Endometrial microvascular endothelial cells (primary cell): ENCODE results near the gene CYGB. TPM values are rescaled to one million over a fixed set of nuclear protein-coding genes. Genes with fewer than 3 reads are reported as not detected.

Experiments
- in situ Hi-C: cut with HindIII; loops from 2 replicates; pipeline ENCODE4 v1.10.0; 2017; ENCODE audit warnings: low sequenced_read_pairs, low pct_unique_long_range_greater_than_20kb; ENCODE audit errors: inconsistent ontology term
- total RNA-seq: library from RNA; depleted of rRNA; stranded (reverse); fragments of >200 nt; gene quantifications from one replicate; pipeline ENCODE4 v1.2.3, GENCODE V29; 2015; ENCODE audit errors: inconsistent ontology term

The CYGB gene
- total RNA-seq, 1 donor from 2014 or later, result 0.37 TPM

DNA sequence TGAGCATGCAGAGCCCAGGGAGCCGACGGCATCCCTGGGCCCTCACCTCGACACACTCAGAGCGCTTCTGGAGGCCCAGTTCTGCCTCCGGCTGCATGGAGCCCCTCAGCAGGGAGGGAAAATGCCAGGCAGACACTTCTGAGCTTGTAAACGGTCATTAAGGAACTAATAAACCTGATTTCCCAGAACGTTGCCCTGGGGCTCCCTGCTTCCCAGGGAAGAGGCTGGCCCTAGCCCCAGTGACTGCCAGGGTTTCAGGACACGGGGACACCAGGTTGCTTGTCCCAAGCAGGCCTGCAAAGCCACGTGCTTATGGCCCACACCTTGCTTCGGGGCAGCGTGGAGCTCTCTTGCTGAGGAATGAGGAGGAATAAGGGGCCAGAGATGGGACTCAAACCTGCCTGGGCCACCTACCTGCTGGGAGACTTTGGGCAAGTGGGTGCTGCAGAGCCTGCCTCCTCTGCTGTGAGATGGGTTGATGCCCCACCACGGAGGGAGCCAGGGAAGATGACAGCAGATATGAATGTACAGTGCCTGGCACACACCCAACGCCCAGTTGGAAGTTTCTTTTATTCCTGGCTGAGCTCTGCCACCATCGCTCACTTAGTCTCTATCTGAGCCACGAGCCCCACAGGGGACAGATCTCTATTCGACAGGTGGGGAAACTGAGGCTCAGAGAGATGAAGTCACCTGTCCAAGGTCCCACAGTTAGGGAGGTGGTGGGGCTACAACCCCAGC, 41.7 kb downstream of the CYGB start:
- in situ Hi-C loops, result no loop called here

DNA sequence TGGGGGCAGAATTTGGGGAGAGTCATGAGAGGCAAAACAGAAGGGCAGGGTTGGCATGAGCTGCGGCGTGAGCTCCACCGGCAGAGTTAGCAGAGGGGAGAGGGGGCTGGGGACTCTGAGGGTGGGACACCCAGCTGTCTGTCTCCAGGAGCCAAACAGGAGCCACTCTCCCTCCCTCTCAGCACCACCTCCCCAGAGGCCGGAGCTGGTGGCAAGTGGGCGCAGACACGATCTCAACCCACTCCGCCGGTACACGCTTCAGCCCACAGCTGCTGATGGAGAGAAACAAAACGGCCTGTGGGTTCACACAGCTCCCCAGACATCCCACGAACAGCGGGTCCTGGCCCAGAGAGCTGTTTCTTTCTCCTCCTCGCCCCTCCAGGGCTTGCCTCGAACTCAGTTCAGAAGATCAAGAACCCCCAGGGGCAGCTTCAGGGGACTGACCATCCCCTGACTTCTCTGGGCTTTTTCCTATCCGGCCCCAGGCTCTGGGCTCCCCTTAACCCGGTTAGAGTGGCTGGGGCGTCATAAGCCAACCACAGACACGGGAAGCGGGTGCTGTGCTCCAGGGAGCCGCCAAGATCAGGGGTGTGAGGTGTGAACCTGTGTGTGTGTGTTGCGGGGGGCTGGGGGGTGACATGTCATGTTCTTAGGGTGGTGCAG, 43.9 kb downstream of the CYGB start:
- in situ Hi-C loops, result no loop called here

DNA sequence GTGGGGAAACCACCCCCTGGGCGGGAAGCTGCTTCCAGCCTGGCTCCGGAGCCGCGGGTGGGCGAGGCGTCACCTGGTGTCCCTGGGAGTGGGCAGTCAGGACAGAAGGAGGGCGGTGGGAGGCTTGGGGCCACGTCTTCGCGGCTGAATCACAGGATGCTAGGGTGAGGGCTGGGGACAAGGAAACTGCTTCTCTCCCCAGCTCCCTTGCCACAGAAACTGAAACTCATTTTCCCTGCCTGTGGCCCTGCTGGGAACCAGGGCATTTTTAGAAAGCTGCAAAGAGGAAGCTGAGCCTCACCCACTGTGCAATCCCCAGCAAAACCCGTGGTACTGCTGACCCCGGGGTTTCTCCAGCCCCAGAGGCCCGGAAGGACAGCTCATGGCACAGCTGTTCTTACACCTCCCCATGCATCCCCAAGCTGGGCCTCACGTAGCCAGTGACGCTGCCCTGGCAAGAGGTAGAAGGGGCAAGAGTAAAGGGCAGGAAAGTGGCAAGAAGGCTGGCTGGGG, 44.5 kb downstream of the CYGB start:
- in situ Hi-C loops, result no loop called here

DNA sequence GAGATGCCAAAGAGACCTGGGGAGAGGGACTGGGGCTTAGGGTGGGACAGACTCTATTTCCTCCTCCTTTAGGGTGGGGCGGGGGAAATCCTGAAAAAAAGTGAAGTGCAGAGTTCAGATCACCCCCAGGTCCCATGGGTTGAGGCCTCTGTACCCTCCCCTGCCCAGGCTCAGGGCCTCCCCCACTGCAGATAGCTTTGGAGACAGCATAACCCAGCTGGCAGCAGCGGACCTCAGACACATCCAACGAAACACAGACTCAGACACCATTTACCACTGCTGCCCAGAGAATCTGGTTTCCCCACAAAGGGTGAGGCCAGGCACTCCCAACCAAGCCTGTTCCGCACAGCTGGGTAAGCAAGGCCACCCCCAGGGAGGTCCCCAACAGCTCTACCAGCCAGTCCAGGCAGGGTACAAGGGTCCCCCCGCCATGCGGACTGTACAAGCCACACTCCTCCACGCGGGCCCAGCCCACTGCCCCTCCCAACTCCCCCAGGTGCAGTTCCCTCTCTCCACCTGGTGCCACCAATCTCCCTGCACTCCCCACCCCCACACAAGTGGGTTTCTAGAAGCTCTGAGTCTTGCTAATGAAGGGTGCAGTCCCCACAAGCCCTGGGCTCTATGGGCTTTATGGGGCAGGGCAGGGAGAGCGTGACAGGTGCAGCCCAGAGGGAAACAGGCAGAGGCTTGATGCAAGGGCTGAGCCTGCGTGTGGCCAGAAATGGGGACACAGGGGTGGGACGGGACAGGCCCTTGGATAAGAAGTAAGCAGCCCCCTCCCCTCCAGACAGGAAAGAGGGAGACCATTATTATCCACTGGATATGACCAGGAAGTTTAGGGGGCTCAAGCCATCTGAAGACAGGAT, 45.2 kb downstream of the CYGB start:
- in situ Hi-C loops, result no loop called here

DNA sequence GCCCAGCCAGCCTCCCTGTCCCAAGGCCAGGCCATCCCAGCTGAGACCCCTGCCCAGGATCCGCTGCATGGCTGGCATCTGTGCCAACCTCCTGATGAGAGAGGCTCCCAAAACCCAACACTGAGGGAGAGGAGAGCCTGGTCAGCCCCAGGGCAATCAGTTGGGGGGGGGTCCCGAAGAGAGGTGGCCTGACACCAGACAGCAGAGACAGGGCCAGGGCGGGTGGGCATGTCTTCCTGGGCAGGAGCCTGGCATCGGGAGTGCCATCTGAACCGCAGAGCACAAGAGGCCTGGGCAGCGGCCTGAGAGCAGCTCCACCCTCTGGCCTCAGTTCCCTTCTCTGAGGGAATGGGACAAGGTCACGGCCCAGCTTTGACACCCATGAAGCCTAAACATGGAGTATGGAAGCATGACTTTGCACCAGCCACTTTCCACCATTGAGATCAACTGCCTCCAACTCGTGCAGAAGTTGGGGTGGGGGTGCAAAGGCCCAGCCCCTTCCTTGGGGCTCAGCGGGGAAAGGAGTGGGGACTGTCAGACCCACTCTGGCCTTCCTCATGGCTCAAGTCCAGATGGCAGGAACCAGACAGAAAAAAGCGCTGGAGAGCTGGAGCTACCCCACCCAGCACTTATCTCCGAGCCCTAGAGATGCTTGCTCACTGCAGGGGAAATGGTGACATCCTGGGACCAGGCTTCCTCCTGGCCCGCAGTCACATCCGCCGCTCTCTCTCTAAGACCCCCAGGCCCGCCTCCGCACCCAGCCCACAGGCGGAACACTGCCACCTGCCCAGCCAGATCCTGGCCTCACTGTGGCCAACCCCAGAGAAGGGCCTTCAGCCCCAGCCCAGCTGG, 46.0 kb downstream of the CYGB start:
- in situ Hi-C loops, result no loop called here

DNA sequence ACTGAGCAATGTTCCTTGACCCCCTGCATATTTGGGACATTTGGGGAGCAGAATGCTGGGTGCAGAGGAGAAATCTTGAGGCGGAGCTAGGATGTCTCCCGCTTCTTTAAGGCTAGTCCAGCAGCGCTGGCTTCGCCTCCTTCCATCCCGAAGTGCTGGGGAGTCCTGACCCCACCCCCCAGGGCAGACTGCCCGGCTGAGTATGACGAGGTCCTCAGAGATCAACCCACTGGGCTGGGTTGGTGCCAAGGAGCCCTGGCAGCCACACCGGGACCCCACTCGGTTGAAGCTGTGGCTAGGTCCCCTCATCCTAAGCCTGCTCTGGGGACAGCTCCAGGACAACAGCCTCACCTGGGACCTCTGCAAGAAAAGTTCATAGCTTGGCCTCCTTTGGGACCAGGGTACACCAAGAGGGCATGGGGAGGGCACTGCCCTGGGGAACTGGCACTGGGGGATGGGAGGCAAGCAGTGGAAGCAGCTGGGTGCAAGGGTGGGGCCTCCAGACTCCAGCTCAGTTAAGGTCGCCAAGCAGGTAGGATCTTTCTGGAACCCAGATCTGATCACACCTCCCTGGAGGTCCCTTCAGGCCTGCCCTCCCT, 47.3 kb downstream of the CYGB start:
- in situ Hi-C loops, result no loop called here

DNA sequence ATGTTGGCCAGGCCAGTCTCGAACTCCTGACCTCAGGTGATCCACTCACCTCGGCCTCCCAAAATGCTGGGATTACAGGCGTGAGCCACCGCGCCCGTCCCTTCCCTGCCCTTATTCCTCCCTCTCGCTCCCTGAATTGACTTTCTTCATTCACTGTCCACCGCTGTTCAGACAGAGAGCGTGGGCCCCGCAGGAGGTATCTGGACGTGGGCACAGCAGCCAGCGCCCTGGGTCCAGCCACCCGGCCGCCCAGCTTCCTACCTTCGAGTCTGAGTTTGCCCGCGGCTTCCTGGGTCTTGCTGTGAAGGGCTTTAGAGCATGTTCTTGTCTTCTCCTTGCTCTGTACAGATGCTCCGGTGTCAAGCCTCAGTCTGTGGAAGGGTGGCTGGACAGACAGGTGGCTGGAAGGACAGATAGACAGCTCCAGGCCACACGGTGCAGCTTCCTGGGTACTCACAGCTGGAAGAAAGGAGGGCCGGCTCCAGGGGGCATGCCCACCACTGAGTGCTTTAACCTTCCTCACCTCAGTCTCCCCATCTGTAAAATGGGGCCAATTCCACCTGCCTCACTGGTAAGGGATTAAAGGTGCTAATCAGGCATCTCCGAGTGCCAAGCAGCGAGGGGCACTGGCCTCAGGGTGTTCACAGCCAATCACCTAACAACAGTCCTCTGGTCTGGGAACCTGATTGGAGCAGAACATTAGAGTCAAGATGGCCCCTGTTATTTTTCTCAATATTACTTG, 49.9 kb downstream of the CYGB start:
- in situ Hi-C loops, result no loop called here

DNA sequence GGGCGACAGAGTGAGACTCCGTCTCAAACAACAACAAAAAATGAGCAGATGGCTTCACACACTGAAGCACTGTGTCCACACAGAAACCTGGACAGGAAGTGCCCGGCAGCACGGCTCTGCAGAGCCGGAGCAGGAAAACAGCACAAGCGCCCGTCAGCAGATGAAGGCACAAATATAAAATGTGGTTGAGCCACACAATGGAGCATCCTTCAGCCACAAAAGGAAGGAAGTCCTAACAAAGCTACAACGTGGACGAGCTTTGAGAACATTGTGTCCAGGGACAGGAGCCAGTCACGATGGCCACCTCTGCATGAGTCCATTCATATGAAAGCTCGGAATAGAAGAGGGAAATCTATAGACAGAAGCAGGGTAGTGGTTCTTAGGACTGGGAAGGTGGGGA, 51.9 kb downstream of the CYGB start:
- in situ Hi-C loops, result no loop called here

DNA sequence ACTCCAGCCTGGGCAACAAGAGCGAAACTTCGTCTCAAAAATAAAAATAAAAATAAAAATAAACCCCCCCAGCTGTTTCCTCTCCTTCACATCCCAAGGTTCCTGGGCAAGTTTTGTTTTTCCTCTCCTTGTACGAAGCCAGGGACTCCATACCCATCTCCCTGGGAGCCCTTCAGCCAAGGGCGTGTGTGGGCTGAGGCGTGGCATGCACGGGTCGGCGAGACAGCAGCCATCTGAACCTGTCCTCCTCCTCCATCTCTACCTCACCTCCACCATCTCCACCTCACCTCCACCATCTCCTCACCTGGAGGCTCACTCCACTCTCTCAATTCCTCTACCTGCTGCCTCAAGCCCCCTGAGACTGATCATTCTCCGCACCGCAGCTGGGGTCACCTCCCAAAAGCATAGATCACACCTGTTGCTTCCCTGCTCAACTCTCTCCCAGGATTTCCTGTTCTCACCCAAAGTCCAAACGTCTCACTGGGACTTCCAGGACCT, 53.2 kb downstream of the CYGB start:
- in situ Hi-C loops, result no loop called here

DNA sequence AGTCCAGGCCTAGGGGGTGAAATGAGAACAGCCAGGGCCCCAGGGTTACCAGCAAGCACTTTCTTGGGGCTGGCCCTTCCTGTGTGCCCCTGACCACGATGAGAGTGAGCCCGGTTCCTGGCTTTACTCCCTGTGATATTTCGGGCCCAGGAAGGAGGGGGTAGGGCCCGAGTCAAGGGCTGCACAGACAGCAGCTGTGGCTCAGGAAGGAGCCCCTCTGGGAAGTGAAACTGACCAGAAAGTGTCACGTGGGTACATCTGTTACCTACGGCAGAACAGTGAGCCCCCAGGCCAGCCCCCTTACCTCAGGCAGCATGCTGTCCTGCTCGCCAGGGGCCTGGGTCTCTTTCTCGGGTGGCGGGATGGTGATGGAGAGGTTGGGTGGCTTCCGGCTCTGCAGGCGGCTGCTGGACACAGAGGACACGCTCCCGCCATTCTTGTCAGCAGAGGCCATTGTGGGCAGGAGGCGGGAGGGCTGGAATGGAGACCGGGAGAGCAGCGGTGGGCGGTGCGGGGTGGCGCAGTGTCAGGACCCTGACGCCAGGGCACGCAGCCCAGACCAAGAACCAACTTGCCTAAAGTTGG, 56.3 kb downstream of the CYGB start:
- in situ Hi-C loops, result no loop called here

DNA sequence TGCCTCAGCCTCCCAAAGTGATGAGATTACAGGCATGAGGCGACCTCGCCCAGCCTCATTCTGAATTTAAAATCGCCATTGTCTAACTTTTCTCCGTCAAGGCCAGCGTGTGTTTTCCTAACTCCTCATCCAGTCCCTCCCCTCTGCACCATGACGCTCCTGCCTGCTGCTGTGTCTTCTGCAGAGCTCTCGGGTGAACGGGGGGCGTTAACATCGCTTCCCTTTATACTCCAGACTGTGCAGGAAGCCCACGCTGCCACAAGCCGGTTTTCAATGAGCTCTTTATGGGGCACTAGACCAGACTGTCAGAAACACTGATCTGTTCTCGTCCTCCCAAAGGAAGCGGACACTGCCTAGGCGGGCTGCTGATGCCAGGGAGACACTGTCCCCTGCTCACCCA, 56.9 kb downstream of the CYGB start:
- in situ Hi-C loops, result no loop called here

DNA sequence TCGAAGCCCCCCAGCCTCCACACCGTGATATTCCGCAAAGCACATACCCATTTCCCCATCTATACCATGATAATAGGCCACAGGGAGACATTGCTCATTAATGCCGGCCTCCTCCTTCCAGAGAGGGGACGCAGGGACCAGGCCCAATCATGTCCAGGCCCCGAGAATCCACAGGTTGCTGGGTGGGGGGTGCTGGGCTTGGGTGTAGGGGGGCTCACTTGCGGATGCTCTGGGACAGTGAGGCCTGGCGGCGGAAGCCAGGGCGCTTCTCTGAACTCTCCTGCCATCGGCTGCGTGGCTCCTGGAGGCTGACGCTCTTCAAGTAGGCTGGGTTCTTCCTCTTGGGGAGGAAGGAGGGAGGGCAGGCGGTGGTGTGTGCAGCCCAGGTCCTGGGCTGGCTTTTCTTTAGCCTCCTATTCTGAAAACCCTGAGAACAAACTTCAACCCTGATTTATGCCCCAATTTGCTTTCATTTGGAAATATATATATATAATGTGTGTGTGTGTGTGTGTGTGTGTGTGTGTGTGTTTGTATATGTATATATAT, 57.9 kb downstream of the CYGB start:
- in situ Hi-C loops, result no loop called here

DNA sequence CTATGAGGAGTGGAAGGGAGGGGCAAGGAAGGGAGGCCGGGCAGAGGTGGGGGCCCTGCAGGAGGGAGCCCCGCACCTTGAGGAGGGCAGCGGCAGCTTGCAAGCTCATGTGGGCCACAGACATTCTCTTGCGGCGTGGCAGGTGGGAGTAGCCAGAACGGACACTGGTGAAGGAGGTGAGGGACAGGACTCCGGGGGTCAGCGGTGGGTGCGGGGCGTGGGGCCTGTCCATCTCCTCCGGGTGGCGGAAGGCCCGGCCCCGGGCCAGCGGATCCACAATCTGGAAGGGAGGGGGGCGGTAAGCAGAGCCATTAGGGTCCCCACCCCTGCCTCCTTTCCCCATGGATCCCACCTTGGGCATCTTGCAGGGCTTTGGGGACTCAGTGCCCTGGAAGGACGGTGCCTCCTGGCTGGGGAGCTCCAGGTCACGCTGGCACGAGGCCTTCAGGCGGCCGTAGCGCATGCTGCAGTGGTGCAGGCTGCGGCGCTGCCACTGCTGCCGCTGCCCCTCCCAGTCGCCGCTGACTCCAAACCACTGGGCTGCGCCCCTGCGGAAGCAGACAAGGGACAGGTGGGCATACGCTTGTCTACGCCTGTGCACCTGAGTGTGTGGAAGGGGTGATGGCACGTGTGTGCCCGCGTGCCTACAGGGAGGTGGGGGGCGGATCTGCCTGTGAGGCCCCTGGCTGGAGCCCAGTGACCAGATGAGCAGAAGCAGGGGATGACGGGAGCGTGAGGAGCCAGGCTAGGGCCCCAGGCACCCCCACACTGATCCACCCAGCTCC, 58.6 kb downstream of the CYGB start:
- in situ Hi-C loops, result no loop called here

DNA sequence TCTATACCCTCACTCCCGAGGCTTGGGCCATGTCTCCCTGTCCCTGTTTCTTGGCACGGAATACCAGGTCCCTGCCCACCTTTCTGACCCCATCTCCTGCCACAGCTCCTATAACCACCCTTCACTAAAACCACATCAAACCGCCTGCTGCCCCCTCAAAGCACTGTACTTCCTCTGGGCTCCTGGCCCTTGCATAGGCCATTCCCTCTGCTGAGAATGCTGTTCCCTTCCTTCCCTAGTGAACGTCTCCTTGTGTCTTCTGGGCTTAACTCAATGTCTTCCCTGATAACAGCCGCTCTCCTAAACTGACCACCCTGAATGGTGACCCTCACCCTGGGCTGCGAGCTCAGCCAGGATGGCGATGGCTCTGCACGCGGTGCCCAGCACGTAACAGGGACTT, 59.4 kb downstream of the CYGB start:
- in situ Hi-C loops, result no loop called here

DNA sequence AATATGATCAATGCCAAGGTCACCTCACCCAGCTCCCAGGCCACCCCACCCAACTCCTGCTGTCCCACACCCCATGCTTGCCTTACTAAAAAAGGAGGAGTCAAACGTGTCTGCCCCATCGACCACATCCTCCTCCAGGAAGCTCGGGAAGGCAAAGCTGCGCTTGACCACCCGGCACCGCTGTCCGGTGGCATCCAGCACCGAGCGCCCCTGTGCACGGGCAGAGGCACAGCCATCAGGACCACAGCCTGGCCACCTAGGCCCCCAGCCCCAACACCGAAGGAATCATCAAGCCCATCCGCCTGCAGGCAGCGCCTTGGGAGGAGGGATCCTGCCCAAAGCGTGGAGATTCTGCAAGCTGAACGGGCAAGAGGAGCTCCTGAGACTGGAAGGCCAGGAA, 59.9 kb downstream of the CYGB start:
- in situ Hi-C loops, result no loop called here
